Breast epithelium (tissue), 4 donors: ENCODE data around the gene IRAG1. TPM values are rescaled to one million over a fixed set of nuclear protein-coding genes. Genes with fewer than 3 reads are reported as not detected.
A peak's percentile ranks its signal among the peaks of the same experiment; 100 is the strongest.
"Not testable (repeated sequence)": the region's sequence is repeated elsewhere in the genome, so short reads cannot be mapped to it uniquely, and the experiment has no call there.

ENCODE experiments used
- DNase-seq, 2 donors: peaks; one replicate each; pipeline ENCODE4 v3.0.0-alpha.2; 2019; ENCODE audit warnings: low spot score in 2 of 2
- H3K27ac ChIP-seq, 2 donors: fragments of 200-600 bp; sonication (generic) in 1 of 2; one replicate each; pipeline ENCODE4 v1.5.1; 2016 to 2019; ENCODE audit warnings: mild to moderate bottlenecking in 1 of 2
- H3K27me3 ChIP-seq, 2 donors: fragments of 200-600 bp; sonication (generic) in 1 of 2; one replicate each; pipeline versions ENCODE4 v1.5.1 to v1.6.0; 2017 to 2019; ENCODE audit warnings: control low read depth in 1 of 2, mild to moderate bottlenecking in 1 of 2
- H3K36me3 ChIP-seq: fragments of 200-600 bp; one replicate; pipeline ENCODE4 v1.5.1; 2019
- H3K4me1 ChIP-seq, 2 donors: fragments of 200-600 bp; sonication (generic); one replicate each; pipeline ENCODE4 v1.5.1; 2016 to 2019; ENCODE audit warnings: control low read depth in 1 of 2
- H3K4me3 ChIP-seq, 3 donors: fragments of 200-600 bp; sonication (generic); 1 replicate in 2 of 3; 2 replicates in 1 of 3; pipeline ENCODE4 v1.5.1; 2016 to 2019; ENCODE audit warnings: mild to moderate bottlenecking in 3 of 3, moderate library complexity in 2 of 3
- H3K9me3 ChIP-seq, 2 donors: fragments of 200-600 bp; sonication (generic) in 1 of 2; one replicate each; pipeline ENCODE4 v1.5.1; 2016 to 2019; ENCODE audit warnings: control low read depth in 1 of 2
- POLR2A ChIP-seq: fragments of 450-650 bp; IDR thresholded peaks from one replicate; pipeline ENCODE4 v1.6.1; 2016; ENCODE audit warnings: antibody characterized with exemption, mild to moderate bottlenecking, moderate library complexity
- POLR2AphosphoS5 ChIP-seq, 3 donors: sonication (generic); formaldehyde crosslinking; IDR thresholded peaks; one replicate each; pipeline ENCODE4 v1.6.1; 2017; ENCODE audit warnings: antibody characterized with exemption in 3 of 3
- intact Hi-C: fragments of 100-400 bp; cut with DNase I; formaldehyde crosslinking; loops from one replicate; pipeline ENCODE4 v1.15.1; 2023; ENCODE audit warnings: low total_unique reads
- total RNA-seq, 3 donors: library from RNA; depleted of rRNA; stranded (reverse); fragments of >200 nt; gene quantifications; one replicate each; pipeline ENCODE4 v1.1.0, GENCODE V29; 2016
- TF ChIP-seq, protein P1 (sequence below), 3 donors: fragments of 450-650 bp; IDR thresholded peaks; one replicate each; pipeline ENCODE4 v1.5.1; 2016 to 2017; ENCODE audit warnings: antibody characterized with exemption in 3 of 3, mild to moderate bottlenecking in 3 of 3, moderate library complexity in 3 of 3

The IRAG1 gene
- total RNA-seq, 3 donors from 2014 or later, result 10.1 to 16.1 (median 13.2) TPM

DNA sequence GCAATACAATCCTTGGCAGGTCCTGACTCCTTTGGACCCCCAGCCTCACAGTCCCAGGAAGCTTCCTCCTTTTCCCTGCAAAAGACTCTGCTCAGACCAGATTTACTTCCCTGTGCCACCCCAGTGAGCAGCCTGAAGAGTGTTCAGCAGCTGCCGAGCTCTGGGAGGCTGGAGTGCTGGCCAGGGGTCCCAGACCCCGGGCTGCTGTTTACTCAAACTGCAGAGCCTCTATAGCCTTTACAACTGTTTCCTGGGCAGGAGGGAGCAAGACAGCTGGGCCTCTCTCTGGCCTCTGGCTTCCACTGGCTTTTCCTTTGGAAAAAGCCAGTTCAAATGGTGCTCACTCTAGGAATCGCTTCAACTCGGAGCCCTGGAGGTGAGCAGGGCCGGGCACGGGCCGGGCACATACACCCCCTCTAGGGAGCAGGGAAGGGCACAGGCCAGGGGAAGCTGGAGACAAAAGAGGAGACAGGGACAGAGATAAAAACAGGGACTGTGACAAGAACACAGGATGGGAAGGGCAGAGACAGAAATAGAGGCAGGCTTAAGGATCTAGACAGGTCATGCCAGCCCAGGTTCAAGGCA, 932 bp downstream of the IRAG1 start:
- intact Hi-C loops, result no loop called here
- no peak for DNase-seq
- peak overlapping the region; percentile 41 to 65 (median 54) for H3K4me3 ChIP-seq
- H3K4me1 ChIP-seq, result no peaks in the 10 kb centered on the region
- no peaks in the 10 kb centered on the region for H3K36me3 ChIP-seq
- TF ChIP-seq POLR2A (no peak), POLR2AphosphoS5 (IDR thresholded peaks at IDR 0.05) (no peak)
- TF ChIP-seq, protein P1, sequence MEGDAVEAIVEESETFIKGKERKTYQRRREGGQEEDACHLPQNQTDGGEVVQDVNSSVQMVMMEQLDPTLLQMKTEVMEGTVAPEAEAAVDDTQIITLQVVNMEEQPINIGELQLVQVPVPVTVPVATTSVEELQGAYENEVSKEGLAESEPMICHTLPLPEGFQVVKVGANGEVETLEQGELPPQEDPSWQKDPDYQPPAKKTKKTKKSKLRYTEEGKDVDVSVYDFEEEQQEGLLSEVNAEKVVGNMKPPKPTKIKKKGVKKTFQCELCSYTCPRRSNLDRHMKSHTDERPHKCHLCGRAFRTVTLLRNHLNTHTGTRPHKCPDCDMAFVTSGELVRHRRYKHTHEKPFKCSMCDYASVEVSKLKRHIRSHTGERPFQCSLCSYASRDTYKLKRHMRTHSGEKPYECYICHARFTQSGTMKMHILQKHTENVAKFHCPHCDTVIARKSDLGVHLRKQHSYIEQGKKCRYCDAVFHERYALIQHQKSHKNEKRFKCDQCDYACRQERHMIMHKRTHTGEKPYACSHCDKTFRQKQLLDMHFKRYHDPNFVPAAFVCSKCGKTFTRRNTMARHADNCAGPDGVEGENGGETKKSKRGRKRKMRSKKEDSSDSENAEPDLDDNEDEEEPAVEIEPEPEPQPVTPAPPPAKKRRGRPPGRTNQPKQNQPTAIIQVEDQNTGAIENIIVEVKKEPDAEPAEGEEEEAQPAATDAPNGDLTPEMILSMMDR (IDR thresholded peaks at IDR 0.05), result no peak
- no peaks in the 10 kb centered on the region for H3K27me3 ChIP-seq
- peak overlapping the region; percentile 72 to 89 for H3K27ac ChIP-seq
- H3K9me3 ChIP-seq, result no peaks in the 10 kb centered on the region

GRCh38 chr11:10688401-10688800, 5.2 kb downstream of the IRAG1 start:
- no peak overlapping the region for H3K4me3 ChIP-seq
- no peaks in the 10 kb centered on the region for H3K9me3 ChIP-seq
- no peaks in the 10 kb centered on the region for H3K36me3 ChIP-seq
- intact Hi-C loops, result no loop called here
- no peak for DNase-seq
- TF ChIP-seq POLR2AphosphoS5 (IDR thresholded peaks at IDR 0.05) (no peak), POLR2A (no peak)
- TF ChIP-seq, protein P1 (IDR thresholded peaks at IDR 0.05), result no peak
- no peak overlapping the region for H3K27ac ChIP-seq
- H3K4me1 ChIP-seq, result no peaks in the 10 kb centered on the region
- H3K27me3 ChIP-seq, result no peaks in the 10 kb centered on the region

DNA sequence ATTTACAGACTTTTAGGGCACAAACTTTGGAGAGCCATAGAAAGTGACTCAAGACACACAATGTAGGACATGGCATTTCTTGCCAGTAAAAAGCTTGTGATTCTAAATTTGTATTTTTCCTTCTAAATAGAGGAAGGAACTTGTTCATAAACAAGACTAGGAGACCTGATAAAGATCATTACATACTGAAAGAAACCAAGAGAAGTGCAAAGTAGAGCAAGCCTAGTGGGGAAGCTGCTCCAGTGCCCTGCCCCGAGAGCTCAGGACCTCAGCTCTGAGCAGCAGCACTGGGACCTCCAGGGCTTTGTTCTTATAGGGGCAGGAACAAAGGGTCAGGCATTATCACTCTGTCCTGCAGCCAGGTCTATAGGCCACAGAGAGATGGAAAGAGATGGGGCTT, 7.2 kb downstream of the IRAG1 start:
- DNase-seq, result no peak
- intact Hi-C loops, result no loop called here
- TF ChIP-seq POLR2A (no peak), POLR2AphosphoS5 (IDR thresholded peaks at IDR 0.05) (no peak)
- TF ChIP-seq, protein P1 (IDR thresholded peaks at IDR 0.05), result no peak
- no peaks in the 10 kb centered on the region for H3K27me3 ChIP-seq
- H3K4me1 ChIP-seq, result no peaks in the 10 kb centered on the region
- H3K4me3 ChIP-seq, result no peak overlapping the region
- H3K9me3 ChIP-seq, result no peaks in the 10 kb centered on the region
- H3K27ac ChIP-seq, result no peak overlapping the region
- H3K36me3 ChIP-seq, result no peaks in the 10 kb centered on the region

- H3K27me3 ChIP-seq, result no peaks in the 10 kb centered on the region
- TF ChIP-seq POLR2AphosphoS5 (IDR thresholded peaks at IDR 0.05), result no peak
- TF ChIP-seq POLR2A, result no peak
- TF ChIP-seq, protein P1 (IDR thresholded peaks at IDR 0.05), result no peak
- DNase-seq, result no peak
- H3K27ac ChIP-seq, result no peak overlapping the region
- H3K9me3 ChIP-seq, result no peaks in the 10 kb centered on the region
- no peaks in the 10 kb centered on the region for H3K4me1 ChIP-seq
- no peaks in the 10 kb centered on the region for H3K36me3 ChIP-seq
- intact Hi-C loops, result no loop called here
- H3K4me3 ChIP-seq, result no peak overlapping the region
Measured at GRCh38 chr11:10683429-10683828, 10.1 kb downstream of the IRAG1 start.

DNA sequence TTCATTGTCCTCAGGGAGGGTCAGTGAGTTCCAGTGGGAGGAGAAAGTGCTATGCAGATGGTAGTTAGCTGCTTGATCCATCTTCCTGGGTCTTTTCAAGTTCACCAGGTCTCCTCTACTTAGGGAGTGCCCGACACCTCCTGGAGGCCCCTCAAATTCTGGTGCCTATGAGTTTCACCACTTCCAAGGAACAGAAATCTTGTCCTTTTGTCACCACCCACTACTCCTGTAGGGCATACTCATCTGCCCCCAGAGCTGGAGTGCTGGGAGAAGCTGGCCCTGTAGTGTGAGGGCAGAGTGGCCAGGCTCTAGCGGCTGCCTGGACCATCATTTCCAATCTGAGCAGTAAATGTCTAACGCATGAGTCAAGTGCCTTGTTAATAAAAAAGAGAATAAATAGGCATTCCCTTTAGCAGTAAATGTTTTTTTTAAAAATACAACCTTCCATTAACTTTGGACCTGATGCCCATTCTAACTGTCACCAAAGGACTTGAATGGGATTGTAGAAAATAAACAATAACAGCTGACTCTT, 12.5 kb downstream of the IRAG1 start:
- intact Hi-C loops, result no loop called here
- H3K4me3 ChIP-seq, result no peak overlapping the region
- H3K27me3 ChIP-seq, result no peaks in the 10 kb centered on the region
- H3K9me3 ChIP-seq, result no peaks in the 10 kb centered on the region
- H3K36me3 ChIP-seq, result no peaks in the 10 kb centered on the region
- H3K27ac ChIP-seq, result no peak overlapping the region
- no peak for DNase-seq
- H3K4me1 ChIP-seq, result no peaks in the 10 kb centered on the region
- TF ChIP-seq POLR2AphosphoS5 (IDR thresholded peaks at IDR 0.05), result no peak

DNA sequence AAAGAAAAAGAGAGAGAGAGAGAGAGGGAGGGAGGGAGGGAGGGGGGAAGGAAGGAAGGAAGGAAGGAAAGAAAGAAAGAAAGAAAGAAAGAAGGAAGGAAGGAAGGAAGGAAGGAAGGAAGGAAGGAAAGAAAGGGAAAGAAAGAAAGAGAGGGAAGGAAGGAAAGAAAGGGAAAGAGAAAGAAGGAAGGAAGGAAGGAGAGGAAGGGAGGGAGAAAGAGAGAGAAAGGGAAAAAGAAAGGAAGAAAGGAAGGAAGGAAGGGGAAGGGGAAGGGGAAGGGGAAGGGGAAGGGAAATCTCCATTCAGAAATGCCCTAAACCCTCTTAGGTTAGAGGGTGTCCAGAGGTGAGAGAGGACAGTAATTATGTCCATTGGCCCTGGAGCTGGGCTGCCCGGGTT, 13.3 kb downstream of the IRAG1 start:
- H3K27ac ChIP-seq, H3K36me3 ChIP-seq, H3K27me3 ChIP-seq, intact Hi-C loops, H3K4me3 ChIP-seq, H3K9me3 ChIP-seq, H3K4me1 ChIP-seq, DNase-seq: not testable (repeated sequence)
